ENCODE measurements around the gene MROH9.
A peak's percentile ranks its signal among the peaks of the same experiment; 100 is the strongest.

MROH9 gene

DNA sequence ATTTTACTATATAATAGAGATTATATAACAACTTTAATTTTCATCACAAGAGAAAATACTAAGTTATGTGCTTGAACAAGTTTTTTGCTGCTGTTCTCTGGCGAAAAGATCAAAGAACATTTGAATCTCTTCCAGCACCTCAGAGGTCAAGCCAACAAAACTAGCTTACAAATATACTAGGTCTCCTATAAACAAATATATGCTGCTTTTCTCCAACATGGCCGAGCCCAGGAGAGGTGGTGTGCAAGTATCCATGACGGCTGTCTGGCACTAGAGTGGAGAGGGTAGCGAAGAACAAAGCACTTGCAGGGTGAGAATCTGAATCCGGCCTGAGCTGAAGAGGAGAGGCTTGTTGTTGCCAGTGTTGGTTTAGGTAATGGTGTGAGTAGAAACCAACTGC, 147.9 kb downstream of the MROH9 start:
- DNase-seq (ENCODE audit: low read depth), result no peak

DNA sequence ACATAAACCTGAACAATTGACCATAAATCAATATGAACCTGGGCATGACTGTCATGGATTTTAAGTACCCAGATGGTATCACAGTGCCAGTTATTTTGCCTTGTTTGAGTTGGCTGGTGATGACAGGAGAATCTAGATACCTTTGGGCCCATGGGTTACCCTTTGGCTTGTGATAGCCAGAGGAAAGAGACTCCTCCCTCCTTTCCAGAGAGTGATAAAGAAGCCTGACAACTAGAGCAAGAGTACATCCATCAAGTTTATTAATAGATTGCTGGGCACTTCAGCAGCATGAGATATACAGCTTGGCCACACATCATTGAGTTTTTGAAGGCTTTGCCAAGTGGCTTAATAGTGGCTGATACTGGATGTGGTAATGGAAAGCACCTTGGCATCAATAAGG, 148.8 kb downstream of the MROH9 start:
- no peak for DNase-seq (ENCODE audit: low read depth)

DNA sequence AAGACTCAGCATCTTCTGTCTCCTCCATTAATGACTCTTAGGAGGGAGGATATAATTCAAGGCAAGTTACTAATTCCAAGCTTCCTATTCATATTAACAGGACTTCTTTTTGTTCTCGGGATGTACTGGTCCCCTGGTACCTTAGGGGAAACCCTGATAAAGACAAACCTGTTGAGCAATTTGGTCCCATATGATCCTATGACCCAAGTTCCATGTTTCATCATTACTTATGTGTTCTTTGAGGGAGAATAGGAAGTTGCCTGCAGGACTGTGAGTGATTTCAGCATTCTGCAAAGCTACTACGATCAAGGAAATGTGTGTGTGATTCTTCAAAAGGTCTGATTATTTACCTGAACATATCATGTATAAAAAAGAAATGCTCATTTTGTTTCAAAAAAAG, 149.5 kb downstream of the MROH9 start:
- DNase-seq (ENCODE audit: low read depth), result no peak

DNA sequence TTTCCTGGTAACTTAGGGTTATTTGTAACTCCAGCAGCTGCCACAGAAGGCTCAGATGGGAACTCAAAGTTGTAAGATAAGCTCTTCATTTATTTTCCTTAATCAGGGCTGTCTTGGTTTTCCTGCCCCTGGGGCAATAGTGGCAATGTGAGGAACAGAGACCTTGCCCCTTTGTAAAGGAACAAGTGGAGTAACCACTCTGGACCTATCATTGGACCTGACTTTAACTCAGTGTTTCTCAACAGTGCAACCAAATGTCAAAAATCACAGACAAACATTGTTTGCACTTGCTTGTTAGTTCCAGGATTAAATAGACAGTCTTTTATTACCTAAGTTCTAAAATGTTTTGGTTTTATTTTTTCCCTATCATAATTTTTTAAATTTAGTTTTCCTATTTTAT, 152.6 kb downstream of the MROH9 start:
- no peak for DNase-seq (ENCODE audit: low read depth)

DNA sequence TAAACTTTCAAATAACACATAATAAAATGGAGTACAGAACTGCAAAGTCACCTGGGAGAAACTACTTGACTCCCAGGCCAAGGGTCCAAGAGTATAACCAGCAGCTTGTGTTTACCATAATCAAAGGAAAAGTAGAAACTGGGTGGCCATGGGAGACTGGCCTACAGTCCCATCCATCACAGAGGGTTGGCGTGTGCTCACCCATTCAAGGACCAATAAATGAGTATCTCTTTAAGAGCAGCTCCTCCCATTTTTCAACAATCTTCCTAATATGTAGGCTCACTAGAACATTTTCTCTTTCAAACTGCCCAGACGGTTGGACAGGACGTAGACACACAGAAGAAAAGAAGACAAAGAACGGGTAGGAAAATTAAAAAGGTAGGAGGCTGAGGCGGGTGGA, 155.3 kb downstream of the MROH9 start, which contains the start of gene FMO3:
Gene FMO3, plus strand, starts transcription at position 302 of the 400 bp plus-strand sequence. CDS start 1,754 bp downstream, outside the sequence.
- no peak for DNase-seq (ENCODE audit: low read depth)

DNA sequence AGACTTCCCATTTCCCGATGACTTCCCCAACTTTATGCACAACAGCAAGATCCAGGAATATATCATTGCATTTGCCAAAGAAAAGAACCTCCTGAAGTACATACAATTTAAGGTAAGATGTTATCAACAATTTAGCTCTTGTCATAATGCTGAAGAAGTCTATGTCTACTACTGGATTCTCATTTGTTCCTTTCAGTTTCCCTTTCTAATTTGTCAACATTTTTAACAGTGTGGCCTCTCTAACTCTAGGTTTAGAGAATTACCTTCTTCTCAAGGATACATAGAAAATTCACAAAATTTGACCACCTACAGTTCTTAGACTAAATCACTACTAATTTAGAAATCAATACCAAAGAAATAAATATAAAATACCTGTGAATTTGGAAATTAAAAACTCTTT, 168.5 kb downstream of the MROH9 start:
- no peak for DNase-seq (ENCODE audit: low read depth)

DNA sequence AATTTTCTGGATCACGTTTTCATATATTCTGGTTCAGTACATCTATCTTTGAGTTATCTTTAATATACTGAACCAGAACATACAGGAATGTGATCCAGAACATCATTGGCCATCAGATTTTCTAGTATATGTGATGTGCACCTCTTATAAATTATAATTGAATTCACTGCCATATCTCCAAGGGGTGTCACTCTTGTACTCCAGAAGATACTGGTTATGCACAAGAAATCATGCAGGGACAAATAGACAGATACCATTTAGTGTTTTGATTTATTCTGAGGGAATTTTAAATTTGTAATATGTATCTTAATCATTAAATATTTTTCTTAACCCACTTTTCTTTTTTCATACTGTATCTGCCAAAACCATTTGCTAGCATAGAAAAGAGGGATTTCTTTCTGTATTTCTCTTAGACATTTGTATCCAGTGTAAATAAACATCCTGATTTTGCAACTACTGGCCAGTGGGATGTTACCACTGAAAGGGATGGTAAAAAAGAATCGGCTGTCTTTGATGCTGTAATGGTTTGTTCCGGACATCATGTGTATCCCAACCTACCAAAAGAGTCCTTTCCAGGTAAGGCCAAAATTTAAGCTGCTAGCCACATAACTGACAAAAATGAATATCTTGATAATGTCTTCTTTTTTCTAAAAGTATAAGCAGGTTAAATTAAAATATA, 172.1 kb downstream of the MROH9 start:
- peak; percentile 59 for DNase-seq (ENCODE audit: low read depth)

DNA sequence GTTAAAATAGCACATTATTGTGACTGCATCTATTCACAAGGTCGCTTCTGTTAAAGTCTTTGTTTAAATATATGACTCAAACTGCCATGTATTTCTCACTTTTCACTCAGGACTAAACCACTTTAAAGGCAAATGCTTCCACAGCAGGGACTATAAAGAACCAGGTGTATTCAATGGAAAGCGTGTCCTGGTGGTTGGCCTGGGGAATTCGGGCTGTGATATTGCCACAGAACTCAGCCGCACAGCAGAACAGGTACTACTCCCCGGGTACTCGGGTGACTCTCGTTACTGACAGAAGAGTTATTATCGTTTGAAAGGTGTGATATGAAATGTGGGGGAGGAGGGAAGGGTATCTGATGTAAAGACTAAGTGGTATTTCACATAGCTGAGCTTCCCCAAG, 172.6 kb downstream of the MROH9 start:
- no peak for DNase-seq (ENCODE audit: low read depth)

DNA sequence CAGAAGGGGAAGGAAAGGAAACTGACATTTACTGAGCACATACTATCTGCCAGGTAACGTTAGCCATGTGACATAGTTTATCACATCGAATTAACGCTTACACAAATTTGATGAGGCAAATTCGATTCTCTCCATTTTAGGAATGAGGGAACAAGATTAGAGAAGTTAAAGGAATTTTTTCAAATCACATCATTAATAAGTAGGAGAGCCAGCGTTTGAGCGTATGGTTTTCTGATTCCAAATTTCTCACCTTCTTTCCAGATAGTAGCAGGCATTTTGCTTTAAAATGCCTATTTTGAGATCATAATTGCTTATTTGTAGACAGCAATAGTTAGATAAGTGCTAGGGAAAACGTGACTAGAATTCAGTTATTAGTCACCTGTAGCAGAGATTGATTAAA, 174.6 kb downstream of the MROH9 start:
- no peak for DNase-seq (ENCODE audit: low read depth)

DNA sequence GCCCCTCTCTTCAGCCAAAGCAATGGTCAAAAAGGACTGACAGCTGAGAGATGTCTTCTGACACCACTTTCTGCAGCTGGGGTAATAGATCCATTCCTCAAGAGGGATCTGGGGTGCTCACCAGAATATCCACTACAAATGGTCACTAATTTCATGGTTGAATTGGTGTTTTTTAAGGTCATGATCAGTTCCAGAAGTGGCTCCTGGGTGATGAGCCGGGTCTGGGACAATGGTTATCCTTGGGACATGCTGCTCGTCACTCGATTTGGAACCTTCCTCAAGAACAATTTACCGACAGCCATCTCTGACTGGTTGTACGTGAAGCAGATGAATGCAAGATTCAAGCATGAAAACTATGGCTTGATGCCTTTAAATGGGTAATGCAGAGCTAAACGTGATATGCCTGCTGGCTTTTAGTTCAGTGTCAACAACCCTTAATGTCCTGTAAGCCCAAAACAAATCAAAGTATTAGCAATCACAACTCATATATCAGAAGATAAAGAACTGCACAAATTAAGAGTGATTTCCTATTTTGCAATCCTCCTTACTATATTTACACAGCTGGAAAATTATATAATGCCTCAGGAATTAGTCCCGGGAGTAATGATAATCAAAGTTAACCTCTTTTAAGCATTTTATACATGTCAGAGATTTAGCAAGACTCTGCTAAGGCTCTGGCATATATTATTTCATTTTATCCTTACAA, 175.4 kb downstream of the MROH9 start:
- DNase-seq (ENCODE audit: low read depth), result peak; percentile 70

DNA sequence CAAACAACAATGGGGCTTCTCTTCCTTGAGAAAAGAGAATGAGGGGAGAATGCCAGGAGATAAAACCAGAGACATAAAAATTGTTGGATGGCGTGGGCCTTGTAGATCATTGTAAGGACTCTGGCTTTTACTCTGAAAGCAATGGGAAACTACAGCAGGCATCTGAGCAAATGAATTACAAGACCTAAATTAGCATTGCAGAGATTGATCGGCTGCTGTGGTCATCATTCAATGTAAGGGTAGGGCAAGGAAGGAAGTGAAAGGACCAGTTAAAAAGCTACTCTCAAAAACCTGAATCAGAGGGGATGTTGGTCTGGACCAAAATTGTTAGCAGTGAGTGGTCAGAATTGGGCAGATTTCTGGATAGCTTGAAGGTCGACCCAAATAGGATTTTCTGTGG, 176.8 kb downstream of the MROH9 start:
- no peak for DNase-seq (ENCODE audit: low read depth)

DNA sequence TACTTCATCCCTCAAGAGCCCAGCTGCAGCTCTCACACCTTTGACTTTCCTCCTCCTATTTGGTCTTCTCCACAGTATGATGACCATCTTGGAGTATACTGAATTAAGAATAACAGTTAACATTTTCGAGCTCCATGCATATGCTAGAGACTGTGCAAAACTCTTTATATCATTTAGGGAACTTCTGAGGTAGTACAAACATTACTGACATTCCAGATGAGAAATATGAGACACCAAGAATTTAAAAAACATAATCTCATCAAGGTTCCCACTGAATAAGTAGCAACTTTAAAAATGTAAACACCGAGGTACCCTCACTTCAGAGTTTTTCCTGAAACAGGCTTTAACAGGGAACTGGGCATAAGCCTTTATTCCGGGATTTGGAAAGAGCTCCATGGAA, 178.0 kb downstream of the MROH9 start:
- DNase-seq (ENCODE audit: low read depth), result no peak
